GM23248 (cell line): Measurements from ENCODE around the gene CDK15. TPM values are rescaled to one million over a fixed set of nuclear protein-coding genes. Genes with fewer than 3 reads are reported as not detected.

ENCODE experiments used
- DNase-seq: peaks from one replicate; pipeline ENCODE4 v3.0.0-alpha.2; 2015
- H2AFZ ChIP-seq: fragments of 200-600 bp; sonication (generic); 2 replicates; pipeline ENCODE4 v1.6.1; 2016; ENCODE audit warnings: antibody characterized with exemption
- H3F3A ChIP-seq: fragments of 200-600 bp; sonication (generic); 2 replicates; pipeline ENCODE4 v1.6.1; 2016; ENCODE audit warnings: mild to moderate bottlenecking, antibody characterized with exemption, mixed run types; ENCODE audit not compliant: insufficient read depth
- H3K27ac ChIP-seq: fragments of 200-600 bp; sonication (generic); 2 replicates; pipeline ENCODE4 v1.5.1; 2016; ENCODE audit warnings: mild to moderate bottlenecking
- H3K27me3 ChIP-seq: fragments of 200-600 bp; sonication (generic); replicated peaks from 2 replicates; pipeline ENCODE4 v1.6.1; 2016; ENCODE audit warnings: mild to moderate bottlenecking; ENCODE audit not compliant: insufficient read depth
- H3K36me3 ChIP-seq: fragments of 200-600 bp; sonication (generic); 2 replicates; pipeline ENCODE4 v1.6.1; 2016; ENCODE audit warnings: low read depth, mild to moderate bottlenecking
- H3K4me1 ChIP-seq: fragments of 200-600 bp; sonication (generic); 2 replicates; pipeline ENCODE4 v1.6.1; 2016; ENCODE audit warnings: mild to moderate bottlenecking; ENCODE audit not compliant: insufficient read depth
- H3K4me2 ChIP-seq: fragments of 200-600 bp; sonication (generic); one replicate; pipeline ENCODE4 v1.6.1; 2016; ENCODE audit warnings: mild to moderate bottlenecking; ENCODE audit not compliant: unreplicated experiment
- H3K4me3 ChIP-seq: fragments of 200-600 bp; sonication (generic); 2 replicates; pipeline ENCODE4 v1.5.1; 2016; ENCODE audit warnings: mild to moderate bottlenecking
- H3K79me2 ChIP-seq: fragments of 200-600 bp; sonication (generic); 2 replicates; pipeline ENCODE4 v1.6.1; 2016; ENCODE audit warnings: mild to moderate bottlenecking; ENCODE audit not compliant: insufficient read depth
- H3K9ac ChIP-seq: fragments of 200-600 bp; sonication (generic); 2 replicates; pipeline ENCODE4 v1.6.1; 2016; ENCODE audit warnings: mild to moderate bottlenecking
- H3K9me2 ChIP-seq: fragments of 200-600 bp; sonication (generic); 2 replicates; pipeline ENCODE4 v1.6.1; 2016; ENCODE audit warnings: mixed run types, mild to moderate bottlenecking, moderate library complexity; ENCODE audit not compliant: insufficient read depth
- H3K9me3 ChIP-seq: fragments of 200-600 bp; sonication (generic); one replicate; pipeline ENCODE4 v1.6.1; 2017; ENCODE audit warnings: low read depth
- H4K20me1 ChIP-seq: fragments of 200-600 bp; sonication (generic); 2 replicates; pipeline ENCODE4 v1.6.0; 2016; ENCODE audit not compliant: insufficient read depth
- EZH2 ChIP-seq: fragments of 200-600 bp; sonication (generic); IDR thresholded peaks from 2 replicates; pipeline ENCODE4 v1.6.1; 2018; ENCODE audit warnings: antibody characterized with exemption, mild to moderate bottlenecking; ENCODE audit not compliant: insufficient read depth, poor library complexity, severe bottlenecking
- EZH2phosphoT487 ChIP-seq: fragments of 200-600 bp; sonication (generic); IDR thresholded peaks from 2 replicates; pipeline ENCODE4 v1.6.1; 2018; ENCODE audit warnings: antibody characterized with exemption, moderate library complexity, mild to moderate bottlenecking, low read depth; ENCODE audit not compliant: insufficient read depth
- WGBS, 2 experiments: methylation state at CpG; one replicate each; pipeline ENCODE4 v1.1.6; 2015 to 2017; ENCODE audit warnings: low lambda C conversion rate in 2 of 2, low coverage in 1 of 2; ENCODE audit errors: missing lambda C conversion rate in 2 of 2; 5-methylcytosine and 5-hydroxymethylcytosine counted together
- in situ Hi-C: fragments of 300-500 bp; cut with MboI; formaldehyde crosslinking; loops from 2 replicates; pipeline ENCODE4 v1.15.0; 2020
- polyA plus RNA-seq: library from polyadenylated mRNA; unstranded; fragments of >200 nt; fragmentation: Nextera tagmentation; extraction: Ambion mirVana; gene quantifications from 2 replicates; pipeline ENCODE4 v1.2.1, GENCODE V29; 2016
- total RNA-seq: library from RNA; depleted of rRNA; stranded (reverse); fragments of >200 nt; shearing (Covaris generic); gene quantifications from 2 replicates; pipeline ENCODE4 v1.2.3, GENCODE V29; 2014

The CDK15 gene
- total and polyA plus RNA-seq, 2 experiments from 2014 or later, result 0.88 to 1.3 TPM

- DNase-seq, result no peak
- Histone ChIP-seq H2AFZ (no peak overlapping the region), H3K4me3 (no peak overlapping the region), H3K27ac (peak overlapping the region; percentile 82), H3K4me2 (no peak overlapping the region), H3K27me3 (no peaks in the 10 kb centered on the region), H3K9me3 (no peaks in the 10 kb centered on the region), H3K9me2 (no peaks in the 10 kb centered on the region), H3K36me3 (no peaks in the 10 kb centered on the region), H3K4me1 (peaks cover 40% of the 10 kb centered on the region), H3K79me2 (no peaks in the 10 kb centered on the region), H3K9ac (no peak overlapping the region), H3F3A (peaks cover 26% of the 10 kb centered on the region), H4K20me1 (no peaks in the 10 kb centered on the region)
- TF ChIP-seq EZH2 (no peak), EZH2phosphoT487 (no peak)
- in situ Hi-C loops, result no loop called here
- WGBS, 2 experiments, result 53 to 60% methylated on average over 2 of the region's 2 CpGs
Measured at GRCh38 chr2:201931475-201931874, 125.1 kb downstream of the CDK15 start.

- peak overlapping the region; percentile 82 for H3K27ac ChIP-seq
- peaks cover 40% of the 10 kb centered on the region for H3K4me1 ChIP-seq
Measured at GRCh38 chr2:201931951-201932350, 125.6 kb downstream of the CDK15 start.

GRCh38 chr2:201932511-201932910, 126.2 kb downstream of the CDK15 start:
- Histone ChIP-seq H3K9me2 (no peaks in the 10 kb centered on the region), H3K27ac (peak overlapping the region; percentile 82), H3K79me2 (no peaks in the 10 kb centered on the region), H3F3A (peaks cover 26% of the 10 kb centered on the region), H3K9ac (peak overlapping the region; percentile 52), H3K4me1 (peaks cover 40% of the 10 kb centered on the region), H2AFZ (0 out of 2 replicates have a peak overlapping the region, but pooled peaks have one; percentile 7), H4K20me1 (no peaks in the 10 kb centered on the region), H3K4me2 (peak overlapping the region; percentile 73), H3K4me3 (0 out of 2 replicates have a peak overlapping the region, but pooled peaks have one; percentile 19), H3K36me3 (no peaks in the 10 kb centered on the region), H3K27me3 (no peaks in the 10 kb centered on the region), H3K9me3 (no peaks in the 10 kb centered on the region)
- DNase-seq, result peak; percentile 54
- 19 to 30% methylated on average over 3 of the region's 3 CpGs for WGBS, 2 experiments
- in situ Hi-C loops, result no loop called here
- no peak for TF ChIP-seq EZH2phosphoT487

More at GRCh38 chr2:201931951-201932350, 125.6 kb downstream of the CDK15 start:
- H3K4me2 ChIP-seq, result peak overlapping the region; percentile 73
- H3K9me3 ChIP-seq, result no peaks in the 10 kb centered on the region
- H3K4me3 ChIP-seq, result 0 out of 2 replicates have a peak overlapping the region, but pooled peaks have one; percentile 19
- DNase-seq, result peak; percentile 94
- 0 out of 2 replicates have a peak overlapping the region, but pooled peaks have one; percentile 7 for H2AFZ ChIP-seq
- peaks cover 26% of the 10 kb centered on the region for H3F3A ChIP-seq
- H4K20me1 ChIP-seq, result no peaks in the 10 kb centered on the region
- in situ Hi-C loops, result no loop called here
- TF ChIP-seq EZH2, result no peak
- no peak for TF ChIP-seq EZH2phosphoT487
- H3K9ac ChIP-seq, result peak overlapping the region; percentile 52
- WGBS, 2 experiments, result 2% methylated on average over 7 of the region's 7 CpGs
- H3K9me2 ChIP-seq, result no peaks in the 10 kb centered on the region
- no peaks in the 10 kb centered on the region for H3K79me2 ChIP-seq
- H3K27me3 ChIP-seq, result no peaks in the 10 kb centered on the region
- H3K36me3 ChIP-seq, result no peaks in the 10 kb centered on the region

- in situ Hi-C loops, result no loop called here
- H3K9ac ChIP-seq, result no peak overlapping the region
- H3K4me3 ChIP-seq, result no peak overlapping the region
- peak overlapping the region; percentile 29 for H3K4me2 ChIP-seq
- H3K27me3 ChIP-seq, result no peaks in the 10 kb centered on the region
- H3K4me1 ChIP-seq, result peaks cover 52% of the 10 kb centered on the region
- no peaks in the 10 kb centered on the region for H3K9me3 ChIP-seq
- peak overlapping the region; percentile 31 for H3K27ac ChIP-seq
- no peaks in the 10 kb centered on the region for H3K9me2 ChIP-seq
- WGBS, 2 experiments, result 23 to 27% methylated on average over 7 of the region's 7 CpGs
- no peaks in the 10 kb centered on the region for H3K36me3 ChIP-seq
- peaks cover 33% of the 10 kb centered on the region for H3F3A ChIP-seq
- peak; percentile 52 for DNase-seq
- TF ChIP-seq EZH2 (no peak), EZH2phosphoT487 (no peak)
- no peaks in the 10 kb centered on the region for H3K79me2 ChIP-seq
- peak overlapping the region; percentile 62 for H2AFZ ChIP-seq
- no peaks in the 10 kb centered on the region for H4K20me1 ChIP-seq
Measured at GRCh38 chr2:201933792-201934237, 127.5 kb downstream of the CDK15 start.
